ENCODE measurements around the gene UBTD2. TPM values are rescaled to one million over a fixed set of nuclear protein-coding genes. Genes with fewer than 3 reads are reported as not detected.

Gene UBTD2
- 13.2 to 17.6 TPM (median 14.9 TPM) in 5 replicates for total RNA-seq (2022; extraction: Qiagen RNA extraction)

GRCh38 chr5:172283020-172283861 is at the start of gene UBTD2:
UBTD2 (minus strand) TSS chr5:172283764; CDS start chr5:172283665, 99 bp downstream.

GRCh38 chr5:172193872-172194271 is 89.7 kb downstream of the UBTD2 start, which contains the start of gene EFCAB9:
EFCAB9 (plus strand) TSS chr5:172194172; CDS start chr5:172194173, 1 bp downstream.

DNA sequence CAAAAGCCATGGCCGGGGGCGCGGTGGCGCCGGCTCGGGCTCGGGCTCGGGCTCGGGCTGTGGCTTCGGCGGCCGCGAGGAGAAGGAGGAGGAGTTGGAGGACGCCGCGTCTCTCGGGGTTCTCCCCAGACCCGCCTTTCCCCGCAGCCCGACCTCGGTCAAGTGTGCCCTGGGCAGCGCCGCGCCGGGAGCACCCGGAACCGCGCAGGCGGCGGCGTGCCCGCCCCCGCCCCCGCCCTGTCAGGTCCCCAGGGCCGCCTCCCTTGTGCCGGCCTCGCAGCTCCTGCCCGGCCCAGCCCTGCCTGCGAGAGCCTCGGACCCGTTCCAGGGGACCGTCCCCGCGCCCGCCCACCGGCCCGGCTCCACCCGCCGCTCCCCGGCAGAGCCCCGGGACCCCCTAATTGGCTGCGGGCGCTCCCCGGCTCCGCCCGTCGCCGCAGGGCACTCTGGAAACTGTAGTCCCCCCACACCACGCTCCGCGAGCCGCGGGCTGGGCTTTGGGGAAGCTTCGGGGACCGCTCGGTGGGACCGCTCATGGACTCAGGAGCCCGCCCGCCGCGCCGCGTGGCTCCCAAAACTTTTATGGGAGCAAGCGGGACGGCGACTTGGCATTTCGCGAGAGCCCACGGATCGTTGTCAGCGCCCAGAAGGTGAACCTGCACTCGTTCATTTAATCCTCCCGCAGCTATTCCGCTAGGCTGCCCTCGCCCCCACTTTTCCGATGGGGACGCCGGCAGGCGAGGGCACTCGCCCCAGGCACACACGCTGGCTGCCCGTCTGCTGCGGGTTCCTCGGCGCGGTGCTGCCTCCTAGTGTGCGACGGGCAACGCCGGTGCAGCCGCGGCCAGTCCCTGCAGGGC is 95.3 kb downstream of the UBTD2 start, which contains the start of gene STK10:
STK10 (minus strand) TSS at position 192 of the 860 bp plus-strand sequence; CDS start at position 10, 182 bp downstream.

Other genes starting within 250 kb of the UBTD2 start
- gene STK10, start 95.5 kb downstream of the UBTD2 start, total RNA-seq (2022; extraction: Qiagen RNA extraction) = 21.0 to 21.5 TPM (median 21.3 TPM) in 5 replicates
- not detected in 5 replicates for gene EFCAB9, start 89.6 kb downstream of the UBTD2 start, total RNA-seq (2022; extraction: Qiagen RNA extraction)
- 16.2 to 19.7 TPM (median 19.4 TPM) in 5 replicates for gene SH3PXD2B, start 170.8 kb upstream of the UBTD2 start, total RNA-seq (2022; extraction: Qiagen RNA extraction)